AG08396 (cell line): Measurements from ENCODE around the gene HMGXB3.
A peak's percentile ranks its signal among the peaks of the same experiment; 100 is the strongest.
"Not testable (repeated sequence)": the region's sequence is repeated elsewhere in the genome, so short reads cannot be mapped to it uniquely, and the experiment has no call there.

Experiments used
- DNase-seq: peaks from one replicate; pipeline ENCODE4 v3.0.0; 2012; ENCODE audit warnings: low spot score, mixed read lengths

The HMGXB3 gene

GRCh38 chr5:150068961-150069645, 68.6 kb downstream of the HMGXB3 start:
- no peak for DNase-seq

GRCh38 chr5:150069672-150070627, 69.4 kb downstream of the HMGXB3 start:
- DNase-seq: no peak

GRCh38 chr5:150070821-150071220, 70.3 kb downstream of the HMGXB3 start:
- DNase-seq: no peak

- DNase-seq: no peak
Observed at GRCh38 chr5:150073086-150073625, 72.6 kb downstream of the HMGXB3 start.

GRCh38 chr5:150073677-150074076, 73.1 kb downstream of the HMGXB3 start:
- DNase-seq: no peak

GRCh38 chr5:150075233-150075632, 74.7 kb downstream of the HMGXB3 start:
- no peak for DNase-seq

GRCh38 chr5:150075806-150076205, 75.3 kb downstream of the HMGXB3 start:
- DNase-seq: no peak

- no peak for DNase-seq
Observed at GRCh38 chr5:150077060-150077459, 76.5 kb downstream of the HMGXB3 start.

- no peak for DNase-seq
Observed at GRCh38 chr5:150077996-150078801, 77.7 kb downstream of the HMGXB3 start.

GRCh38 chr5:150078802-150079689, 78.5 kb downstream of the HMGXB3 start:
- DNase-seq: no peak

- no peak for DNase-seq
Observed at GRCh38 chr5:150079909-150080461, 79.4 kb downstream of the HMGXB3 start.

- DNase-seq: peak; percentile 2
Observed at GRCh38 chr5:150080696-150081435, 80.3 kb downstream of the HMGXB3 start.

- DNase-seq: peak; percentile 22
Observed at GRCh38 chr5:150081541-150082283, 81.2 kb downstream of the HMGXB3 start.

GRCh38 chr5:150082374-150082773, 81.8 kb downstream of the HMGXB3 start:
- DNase-seq: peak; percentile 2

- DNase-seq: peak; percentile 1
Observed at GRCh38 chr5:150082889-150083288, 82.3 kb downstream of the HMGXB3 start.

- not testable (repeated sequence) for DNase-seq
Observed at GRCh38 chr5:150084754-150085153, 84.2 kb downstream of the HMGXB3 start.

GRCh38 chr5:150085191-150085912, 84.8 kb downstream of the HMGXB3 start:
- DNase-seq: no peak

GRCh38 chr5:150085950-150086715, 85.6 kb downstream of the HMGXB3 start, which contains the start of gene CSF1R:
CSF1R (minus strand) TSS chr5:150086554; CDS start chr5:150086427, 127 bp downstream.
- DNase-seq: no peak
